Femur (tissue), 1 donor: ENCODE measurements around the gene LY6G6F.
"Not testable (repeated sequence)": the region's sequence is repeated elsewhere in the genome, so short reads cannot be mapped to it uniquely, and the experiment has no call there.

ENCODE experiments used
- DNase-seq: peaks from one replicate; pipeline ENCODE4 v3.0.0-alpha.2; 2017

LY6G6F gene

GRCh38 chr6:31705931-31706330, 735 bp upstream of the LY6G6F start:
- no peak for DNase-seq

- no peak for DNase-seq
Observed at GRCh38 chr6:31707701-31708100, 1.0 kb downstream of the LY6G6F start.

GRCh38 chr6:31708224-31708623, 1.6 kb downstream of the LY6G6F start:
- DNase-seq = no peak

- DNase-seq = not testable (repeated sequence)
Observed at GRCh38 chr6:31709157-31709556, 2.5 kb downstream of the LY6G6F start.

GRCh38 chr6:31710523-31711219, 4.0 kb downstream of the LY6G6F start:
- DNase-seq = no peak

- no peak for DNase-seq
Observed at GRCh38 chr6:31711233-31711632, 4.6 kb downstream of the LY6G6F start.

GRCh38 chr6:31712296-31712695, 5.6 kb downstream of the LY6G6F start:
- DNase-seq = no peak

GRCh38 chr6:31713465-31713864, 6.8 kb downstream of the LY6G6F start:
- no peak for DNase-seq

- no peak for DNase-seq
Observed at GRCh38 chr6:31713991-31714684, 7.5 kb downstream of the LY6G6F start.

GRCh38 chr6:31715022-31715958, 8.6 kb downstream of the LY6G6F start, which contains the start of gene LY6G6D:
Gene LY6G6D (plus strand): TSS chr6:31715348. CDS start chr6:31715356, 8 bp downstream.
- DNase-seq = peak; percentile 50

GRCh38 chr6:31717499-31718222, 11.0 kb downstream of the LY6G6F start:
- no peak for DNase-seq

- DNase-seq = no peak
Observed at GRCh38 chr6:31718265-31718664, 11.6 kb downstream of the LY6G6F start.

- DNase-seq = no peak
Observed at GRCh38 chr6:31719001-31719400, 12.3 kb downstream of the LY6G6F start.

- DNase-seq = no peak
Observed at GRCh38 chr6:31720196-31720770, 13.6 kb downstream of the LY6G6F start.

- DNase-seq = no peak
Observed at GRCh38 chr6:31721351-31722020, 14.8 kb downstream of the LY6G6F start, which contains the start of gene LY6G6C. Gene LY6G6C (minus strand): TSS chr6:31721746. CDS start chr6:31721679, 67 bp downstream.

- no peak for DNase-seq
Observed at GRCh38 chr6:31722173-31722572, 15.5 kb downstream of the LY6G6F start.

- no peak for DNase-seq
Observed at GRCh38 chr6:31723245-31723979, 16.7 kb downstream of the LY6G6F start, which contains the start of gene MPIG6B. Gene MPIG6B (plus strand): TSS chr6:31723373. CDS start chr6:31723384, 11 bp downstream.

- DNase-seq = no peak
Observed at GRCh38 chr6:31723980-31724691, 17.5 kb downstream of the LY6G6F start.

- no peak for DNase-seq
Observed at GRCh38 chr6:31725502-31726350, 19.1 kb downstream of the LY6G6F start.
